DND-41 (cell line): ENCODE results near the gene PRKCE.

Source experiments
- ATAC-seq: fragments of 200-7000 bp; cut with Tn5 transposase; 3 replicates; pipeline ENCODE4 v1.9.1; 2021; ENCODE audit warnings: low read depth; ENCODE audit not compliant: insufficient read depth
- DNase-seq: peaks from one replicate; pipeline ENCODE4 v3.0.0-alpha.2; 2020
- H2AFZ ChIP-seq: 2 replicates; pipeline ENCODE4 v1.6.0; 2012; ENCODE audit warnings: low read depth, low read length
- H3K27ac ChIP-seq: 2 replicates; pipeline ENCODE4 v1.5.1; 2012; ENCODE audit warnings: low read length, inconsistent platforms
- H3K27me3 ChIP-seq: fragments of 200-600 bp; sonication (generic); 2 replicates; pipeline ENCODE4 v1.6.0; 2012; ENCODE audit warnings: low read length, mild to moderate bottlenecking, inconsistent platforms; ENCODE audit not compliant: insufficient read depth, poor library complexity
- H3K36me3 ChIP-seq: 2 replicates; pipeline ENCODE4 v1.5.1; 2012; ENCODE audit warnings: low read length, inconsistent platforms; ENCODE audit not compliant: insufficient read depth
- H3K4me1 ChIP-seq: 2 replicates; pipeline ENCODE4 v1.5.1; 2012; ENCODE audit warnings: mild to moderate bottlenecking, low read length; ENCODE audit not compliant: insufficient read depth
- H3K4me2 ChIP-seq: 2 replicates; pipeline ENCODE4 v1.6.0; 2012; ENCODE audit warnings: mild to moderate bottlenecking, moderate library complexity, low read length, inconsistent platforms; ENCODE audit not compliant: insufficient read depth
- H3K4me3 ChIP-seq, 2 experiments: fragments of 200-600 bp in 1 of 2; shearing (Covaris generic) in 1 of 2; 2 replicates each; pipeline ENCODE4 v1.5.1; 2012 to 2016; ENCODE audit warnings: inconsistent platforms in 2 of 2, low read length in 2 of 2, mild to moderate bottlenecking in 2 of 2, low read depth in 1 of 2, moderate library complexity in 1 of 2
- H3K79me2 ChIP-seq: 2 replicates; pipeline ENCODE4 v1.6.0; 2012; ENCODE audit warnings: low read length, inconsistent platforms; ENCODE audit not compliant: insufficient read depth
- H3K9ac ChIP-seq: 2 replicates; pipeline ENCODE4 v1.6.0; 2012; ENCODE audit warnings: low read depth, mild to moderate bottlenecking, inconsistent platforms, low read length, moderate library complexity
- H3K9me3 ChIP-seq: 2 replicates; pipeline ENCODE4 v1.5.1; 2012; ENCODE audit warnings: low read length, moderate library complexity, mild to moderate bottlenecking, inconsistent platforms; ENCODE audit not compliant: insufficient read depth, severe bottlenecking
- H4K20me1 ChIP-seq: 2 replicates; pipeline ENCODE4 v1.6.0; 2012; ENCODE audit warnings: low read length; ENCODE audit not compliant: insufficient read depth
- CTCF ChIP-seq: IDR thresholded peaks from 2 replicates; pipeline ENCODE4 v1.5.1; 2012; ENCODE audit warnings: borderline replicate concordance, low read length, moderate library complexity, mild to moderate bottlenecking; ENCODE audit not compliant: poor library complexity, severe bottlenecking; ENCODE audit errors: extremely low read depth
- EZH2 ChIP-seq: IDR thresholded peaks from 3 replicates; pipeline ENCODE4 v1.6.1; 2012; ENCODE audit warnings: borderline replicate concordance, low read depth, mild to moderate bottlenecking, moderate library complexity, low read length, inconsistent platforms; ENCODE audit not compliant: severe bottlenecking

Gene PRKCE

GRCh38 chr2:45763255-45763654 is 111.8 kb downstream of the PRKCE start:
- TF ChIP-seq CTCF (no peak), EZH2 (no peak)
- H2AFZ ChIP-seq = no peak overlapping the region
- H3K9me3 ChIP-seq = no peaks in the 10 kb centered on the region
- H3K4me3 ChIP-seq = no peak overlapping the region
- H3K36me3 ChIP-seq = no peaks in the 10 kb centered on the region
- H4K20me1 ChIP-seq = peaks cover 7% of the 10 kb centered on the region; the same call in 1 of the 2 replicates
- H3K9ac ChIP-seq = no peak overlapping the region
- H3K4me2 ChIP-seq = no peak overlapping the region
- H3K79me2 ChIP-seq = no peaks in the 10 kb centered on the region
- ATAC-seq = no peak
- no peak for DNase-seq
- no peak overlapping the region for H3K27ac ChIP-seq
- H3K27me3 ChIP-seq = no peaks in the 10 kb centered on the region
- no peaks in the 10 kb centered on the region for H3K4me1 ChIP-seq

GRCh38 chr2:45763797-45764196 is 112.3 kb downstream of the PRKCE start:
- H3K79me2 ChIP-seq = no peaks in the 10 kb centered on the region
- TF ChIP-seq CTCF = no peak
- no peak for TF ChIP-seq EZH2
- H3K4me1 ChIP-seq = no peaks in the 10 kb centered on the region
- H3K27ac ChIP-seq = no peak overlapping the region
- H3K9me3 ChIP-seq = no peaks in the 10 kb centered on the region
- DNase-seq (no peak), ATAC-seq (no peak)
- no peak overlapping the region for H3K4me2 ChIP-seq
- no peaks in the 10 kb centered on the region for H3K27me3 ChIP-seq
- no peak overlapping the region for H3K4me3 ChIP-seq
- no peaks in the 10 kb centered on the region for H3K36me3 ChIP-seq
- no peak overlapping the region for H2AFZ ChIP-seq
- H4K20me1 ChIP-seq = peaks cover 5% of the 10 kb centered on the region; the same call in 1 of the 2 replicates
- no peak overlapping the region for H3K9ac ChIP-seq

GRCh38 chr2:45765007-45765727 is 113.7 kb downstream of the PRKCE start:
- no peaks in the 10 kb centered on the region for H3K27me3 ChIP-seq
- H3K36me3 ChIP-seq = no peaks in the 10 kb centered on the region
- DNase-seq (no peak), ATAC-seq (no peak)
- no peaks in the 10 kb centered on the region for H4K20me1 ChIP-seq
- H3K4me1 ChIP-seq = no peaks in the 10 kb centered on the region
- H3K9ac ChIP-seq = no peak overlapping the region
- TF ChIP-seq EZH2 (no peak), CTCF (no peak)
- H3K79me2 ChIP-seq = no peaks in the 10 kb centered on the region
- no peaks in the 10 kb centered on the region for H3K9me3 ChIP-seq
- H2AFZ ChIP-seq = no peak overlapping the region
- no peak overlapping the region for H3K4me3 ChIP-seq
- no peak overlapping the region for H3K27ac ChIP-seq
- H3K4me2 ChIP-seq = no peak overlapping the region
